HG03135 (cell line): ENCODE results near the gene SELENOV.
"Not testable (repeated sequence)": the region's sequence is repeated elsewhere in the genome, so short reads cannot be mapped to it uniquely, and the experiment has no call there.

Experiments
- ATAC-seq: cut with Tn5 transposase; IDR thresholded peaks from one replicate; pipeline ENCODE4 v1.9.1; 2021; ENCODE audit warnings: mild to moderate bottlenecking, moderate library complexity; ENCODE audit not compliant: unreplicated experiment

SELENOV gene, protein sequence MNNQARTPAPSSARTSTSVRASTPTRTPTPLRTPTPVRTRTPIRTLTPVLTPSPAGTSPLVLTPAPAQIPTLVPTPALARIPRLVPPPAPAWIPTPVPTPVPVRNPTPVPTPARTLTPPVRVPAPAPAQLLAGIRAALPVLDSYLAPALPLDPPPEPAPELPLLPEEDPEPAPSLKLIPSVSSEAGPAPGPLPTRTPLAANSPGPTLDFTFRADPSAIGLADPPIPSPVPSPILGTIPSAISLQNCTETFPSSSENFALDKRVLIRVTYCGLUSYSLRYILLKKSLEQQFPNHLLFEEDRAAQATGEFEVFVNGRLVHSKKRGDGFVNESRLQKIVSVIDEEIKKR

DNA sequence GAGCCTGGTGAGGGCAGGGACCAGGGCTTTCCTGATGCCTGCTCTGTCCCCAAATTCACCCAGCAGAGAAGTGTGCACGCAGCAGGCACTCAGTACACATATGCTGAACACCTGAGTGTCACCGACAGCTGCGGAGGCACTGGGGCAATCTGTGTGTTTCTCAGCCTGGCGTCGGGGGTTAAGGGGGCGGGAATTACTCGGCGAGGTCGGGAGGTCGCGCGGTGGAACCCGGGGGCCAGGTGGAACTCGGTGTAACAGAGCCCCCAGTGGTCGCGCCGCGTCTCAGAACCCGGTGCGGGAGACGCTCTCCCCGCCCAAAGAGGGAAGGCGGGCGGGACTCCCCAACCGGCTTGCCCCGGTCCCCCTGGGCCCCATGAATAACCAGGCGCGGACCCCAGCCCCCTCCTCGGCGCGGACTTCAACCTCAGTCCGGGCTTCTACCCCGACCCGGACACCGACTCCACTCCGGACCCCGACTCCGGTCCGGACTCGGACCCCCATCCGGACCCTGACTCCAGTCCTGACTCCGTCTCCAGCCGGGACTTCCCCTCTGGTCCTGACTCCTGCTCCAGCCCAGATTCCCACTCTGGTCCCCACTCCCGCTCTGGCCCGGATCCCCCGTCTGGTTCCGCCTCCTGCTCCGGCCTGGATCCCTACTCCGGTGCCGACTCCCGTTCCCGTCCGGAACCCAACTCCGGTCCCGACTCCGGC is at the start of gene SELENOV:
TSS of gene SELENOV (plus strand) at position 300 of the 711 bp plus-strand sequence. CDS start at position 374, 74 bp downstream.
- ATAC-seq = no peak

DNA sequence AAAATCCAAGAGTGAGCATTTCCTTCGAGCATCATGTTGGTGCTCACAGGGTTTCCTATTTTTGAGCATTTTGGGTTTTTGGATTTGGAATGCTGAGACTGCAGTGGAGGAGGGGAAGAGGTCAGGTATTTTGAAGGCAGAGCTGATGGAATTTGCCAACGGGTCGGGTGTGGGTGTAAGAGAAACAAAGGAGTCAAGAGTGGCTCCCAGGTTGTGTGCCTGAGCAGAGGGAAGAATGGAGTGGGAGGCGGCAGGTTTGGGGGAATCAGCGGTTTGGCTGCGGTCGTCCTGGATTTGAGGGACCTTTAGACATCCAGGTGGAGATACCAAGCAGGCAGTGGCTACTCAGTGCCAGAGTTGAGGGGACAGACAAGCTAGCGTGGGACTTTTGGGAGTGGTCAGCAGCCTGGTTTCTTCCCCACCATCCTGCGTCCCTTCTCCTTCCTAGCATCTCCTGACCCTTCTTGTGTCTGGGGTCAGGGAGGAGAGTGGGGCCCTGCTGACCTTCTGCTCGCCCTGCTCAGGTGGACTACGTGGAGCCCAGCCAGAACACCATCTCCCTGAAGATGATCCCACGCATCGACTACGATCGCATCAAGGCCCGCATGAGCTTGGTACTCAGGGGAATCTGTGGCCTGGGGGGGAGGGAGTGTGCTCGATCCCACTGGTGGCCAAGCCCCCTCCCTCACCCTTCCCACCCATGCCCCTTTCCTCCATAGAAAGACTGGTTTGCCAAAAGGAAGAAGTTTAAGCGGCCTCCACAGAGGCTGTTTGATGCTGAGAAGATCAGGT is 48.8 kb upstream of the SELENOV start:
- no peak for ATAC-seq

DNA sequence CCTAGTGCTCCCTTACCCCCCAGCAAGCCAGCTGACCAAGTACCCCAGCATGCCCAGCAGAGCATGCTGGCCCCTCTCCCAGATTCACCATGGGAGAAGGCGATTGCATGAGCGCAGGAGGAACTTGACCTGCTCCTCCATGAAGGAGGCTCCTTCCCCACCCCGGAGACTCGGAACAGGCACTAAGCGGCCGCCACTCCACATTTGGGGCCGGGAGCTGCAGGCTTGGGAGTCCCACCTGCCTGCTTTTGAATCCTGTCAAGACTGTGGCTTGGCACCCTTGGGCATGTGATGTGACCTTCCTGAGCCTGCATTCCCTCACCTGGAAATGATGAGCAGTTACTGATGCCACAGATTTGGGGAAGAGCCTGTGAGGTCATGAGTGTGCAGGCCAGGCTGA is 47.0 kb upstream of the SELENOV start:
- no peak for ATAC-seq

DNA sequence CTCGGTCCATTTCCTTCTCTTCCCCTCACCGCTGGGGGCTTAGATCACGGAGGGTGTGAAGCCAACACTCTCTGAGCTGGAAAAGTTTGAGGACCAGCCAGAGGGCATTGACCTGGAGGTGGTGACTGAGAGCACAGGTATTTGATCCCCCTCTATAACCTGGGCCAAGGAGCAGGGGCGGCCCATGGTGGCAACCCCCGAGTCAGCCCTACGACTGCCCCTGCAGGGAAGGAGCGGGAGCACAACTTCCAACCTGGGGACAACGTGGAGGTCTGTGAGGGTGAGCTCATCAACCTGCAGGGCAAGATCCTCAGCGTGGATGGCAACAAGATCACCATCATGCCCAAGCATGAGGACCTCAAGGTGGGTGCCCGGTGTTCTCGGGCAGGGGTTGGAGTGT is 45.9 kb upstream of the SELENOV start:
- no peak for ATAC-seq

DNA sequence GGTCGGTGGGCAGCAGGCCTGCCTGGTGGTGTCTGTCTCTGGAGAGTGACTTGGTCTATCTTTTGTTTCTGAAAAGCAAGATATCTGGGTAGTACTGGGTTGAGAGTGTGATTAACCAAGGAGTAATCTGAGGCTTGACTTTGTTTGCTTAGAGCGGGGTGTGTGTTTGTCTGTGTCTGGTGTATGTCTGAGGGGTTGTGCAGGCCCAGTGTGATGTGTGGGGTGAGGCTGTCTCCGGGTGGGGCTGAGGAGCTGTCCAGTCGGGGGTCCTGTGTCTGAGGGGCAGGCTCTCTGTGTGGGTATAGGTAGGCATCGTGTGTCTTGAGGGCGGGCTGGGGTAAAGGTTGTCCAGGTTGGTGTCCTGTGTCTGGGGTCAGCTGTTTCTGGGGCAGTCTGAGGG is 45.4 kb upstream of the SELENOV start:
- ATAC-seq = no peak

DNA sequence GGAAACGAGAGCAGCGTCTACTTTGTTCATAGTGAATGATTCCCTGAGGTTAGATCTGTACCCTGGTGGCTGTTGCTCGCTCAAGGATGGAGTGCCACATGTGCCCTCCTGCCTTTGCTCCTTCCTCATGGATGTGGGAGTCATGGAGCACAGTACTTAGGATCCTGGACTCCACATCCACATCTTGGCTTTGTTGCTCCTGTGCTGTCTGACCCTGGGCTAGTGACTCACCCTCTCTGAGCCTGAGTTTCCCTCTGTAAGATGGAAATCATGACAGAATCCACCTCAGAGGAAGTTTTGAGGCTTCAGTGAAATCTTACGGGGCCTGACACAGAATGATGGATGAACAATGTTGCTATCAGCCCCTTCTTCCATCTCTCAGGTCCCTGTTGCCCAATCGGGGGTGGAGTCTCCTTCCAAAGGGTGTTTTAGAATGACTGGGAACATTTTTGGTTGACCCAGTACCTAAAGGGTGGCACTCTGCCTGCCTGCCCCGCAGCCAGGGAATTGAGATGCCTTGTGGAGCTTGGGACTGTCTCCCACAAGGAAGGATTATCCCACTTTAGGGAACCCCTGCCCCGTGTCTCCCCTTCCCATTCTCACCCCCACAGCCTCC is 44.1 kb upstream of the SELENOV start:
- no peak for ATAC-seq

DNA sequence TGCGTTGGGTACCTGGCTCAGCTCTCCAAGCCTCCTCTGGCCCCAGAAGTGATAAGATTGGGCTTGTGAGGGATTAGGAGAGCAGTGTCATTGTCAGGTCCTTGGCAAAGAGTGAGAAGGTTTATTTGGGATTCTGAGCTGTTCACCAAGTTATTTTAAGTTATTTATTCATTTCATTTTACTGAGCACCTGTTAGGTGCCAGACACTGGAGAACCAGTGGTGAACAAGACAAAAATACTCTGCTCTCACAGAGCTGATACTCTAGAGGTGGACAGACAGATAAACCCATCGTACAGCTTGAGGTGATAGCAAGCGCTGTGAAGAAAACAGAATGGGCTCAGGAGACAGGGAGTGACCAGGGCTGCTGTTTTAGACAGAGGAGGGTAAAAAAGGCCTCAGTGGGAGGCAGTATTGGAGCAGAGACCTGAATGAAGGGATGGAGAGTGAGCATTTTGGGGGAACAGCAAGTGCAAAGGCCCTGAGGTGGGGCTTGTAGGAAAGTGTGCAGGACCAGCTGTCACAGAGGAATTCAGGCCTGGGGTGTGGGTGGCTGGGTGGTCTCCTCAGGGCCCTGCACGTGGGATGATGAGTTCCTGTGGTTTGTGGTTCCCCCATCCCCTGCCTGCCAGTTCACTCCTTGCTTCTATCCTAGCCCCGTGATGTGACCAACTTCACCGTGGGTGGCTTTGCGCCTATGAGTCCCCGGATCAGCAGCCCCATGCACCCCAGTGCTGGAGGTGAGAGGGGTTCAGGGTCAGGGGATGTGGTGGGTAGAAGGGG is 43.0 kb upstream of the SELENOV start:
- no peak for ATAC-seq

DNA sequence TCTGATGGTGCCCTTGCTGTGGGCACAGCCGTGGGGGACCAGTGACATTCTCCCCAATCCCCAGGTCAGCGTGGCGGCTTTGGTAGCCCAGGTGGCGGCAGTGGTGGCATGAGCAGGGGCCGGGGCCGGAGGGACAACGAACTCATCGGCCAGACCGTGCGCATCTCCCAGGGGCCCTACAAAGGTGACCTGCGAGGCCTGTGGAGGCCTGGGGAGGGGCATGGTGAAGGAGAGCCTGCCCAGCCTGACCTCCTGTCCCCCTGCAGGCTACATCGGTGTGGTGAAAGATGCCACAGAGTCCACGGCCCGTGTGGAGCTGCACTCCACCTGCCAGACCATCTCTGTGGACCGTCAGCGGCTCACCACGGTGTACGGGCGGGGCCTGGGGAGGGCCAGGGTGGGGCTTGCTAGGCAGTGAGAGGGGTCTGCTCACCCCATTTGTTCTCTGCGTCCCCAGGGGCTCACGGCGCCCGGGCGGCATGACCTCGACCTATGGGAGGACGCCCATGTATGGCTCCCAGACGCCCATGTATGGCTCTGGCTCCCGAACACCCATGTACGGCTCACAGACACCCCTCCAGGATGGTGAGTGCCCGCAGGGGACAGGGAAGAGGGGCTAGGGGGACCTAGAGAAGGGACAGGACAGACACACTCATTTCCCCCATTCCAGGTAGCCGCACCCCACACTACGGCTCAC is 42.0 kb upstream of the SELENOV start:
- ATAC-seq = no peak

DNA sequence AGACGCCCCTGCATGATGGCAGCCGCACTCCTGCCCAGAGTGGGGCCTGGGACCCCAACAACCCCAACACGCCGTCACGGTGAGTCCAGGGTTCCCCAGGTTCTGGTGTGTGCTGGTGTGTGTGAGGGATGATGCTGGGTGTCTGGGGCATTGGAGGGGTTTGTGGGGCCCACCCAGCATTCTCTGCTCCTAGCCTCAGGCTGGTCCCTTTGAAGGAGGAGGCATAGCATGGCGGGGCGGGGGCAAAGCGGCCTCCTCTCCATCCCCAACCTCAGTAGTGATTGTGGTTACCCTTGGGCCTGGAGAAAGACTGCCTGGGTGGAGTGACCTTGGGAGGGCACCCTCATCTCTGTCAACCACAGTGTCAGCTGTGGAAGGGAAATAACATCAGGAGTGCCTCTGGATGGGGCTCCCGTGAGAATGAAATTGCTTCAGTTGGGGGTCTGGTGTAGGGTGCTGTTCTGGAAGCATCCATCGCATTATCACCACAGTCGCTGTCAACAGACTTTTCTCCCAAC is 41.4 kb upstream of the SELENOV start:
- ATAC-seq = no peak

DNA sequence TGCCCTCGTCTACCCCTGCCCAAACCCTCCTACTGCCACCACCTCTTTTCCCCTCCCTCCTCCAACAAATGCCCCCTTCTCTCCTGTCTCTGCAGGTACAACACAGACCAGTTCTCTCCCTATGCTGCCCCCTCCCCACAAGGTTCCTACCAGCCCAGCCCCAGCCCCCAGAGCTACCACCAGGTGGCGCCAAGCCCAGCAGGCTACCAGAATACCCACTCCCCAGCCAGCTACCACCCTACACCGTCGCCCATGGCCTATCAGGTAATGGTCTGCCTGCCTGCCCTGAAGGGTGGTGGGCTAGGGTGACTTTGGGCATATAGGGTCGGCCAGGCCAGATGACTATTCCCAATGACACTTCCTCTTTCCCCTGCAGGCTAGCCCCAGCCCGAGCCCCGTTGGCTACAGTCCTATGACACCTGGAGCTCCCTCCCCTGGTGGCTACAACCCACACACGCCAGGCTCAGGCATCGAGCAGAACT is 40.8 kb upstream of the SELENOV start:
- no peak for ATAC-seq

DNA sequence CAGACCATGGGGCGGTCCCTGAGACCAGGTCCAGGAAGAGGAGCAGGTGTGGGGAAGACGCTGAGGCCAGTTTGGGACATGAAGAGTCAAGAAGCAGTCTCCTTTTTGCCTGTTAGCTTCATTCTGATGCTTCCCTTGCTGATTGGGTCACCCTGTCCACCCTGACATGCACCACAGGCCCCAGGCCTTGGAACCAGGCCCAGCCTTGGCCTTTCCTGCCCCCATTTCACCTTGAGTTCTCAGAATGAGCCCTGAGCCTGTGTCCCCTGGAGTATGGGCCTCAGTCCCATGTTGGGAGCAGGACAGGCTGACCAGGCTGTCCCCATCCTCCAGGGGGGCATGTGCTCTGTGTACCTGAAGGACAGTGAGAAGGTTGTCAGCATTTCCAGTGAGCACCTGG is 39.2 kb upstream of the SELENOV start:
- ATAC-seq = no peak

DNA sequence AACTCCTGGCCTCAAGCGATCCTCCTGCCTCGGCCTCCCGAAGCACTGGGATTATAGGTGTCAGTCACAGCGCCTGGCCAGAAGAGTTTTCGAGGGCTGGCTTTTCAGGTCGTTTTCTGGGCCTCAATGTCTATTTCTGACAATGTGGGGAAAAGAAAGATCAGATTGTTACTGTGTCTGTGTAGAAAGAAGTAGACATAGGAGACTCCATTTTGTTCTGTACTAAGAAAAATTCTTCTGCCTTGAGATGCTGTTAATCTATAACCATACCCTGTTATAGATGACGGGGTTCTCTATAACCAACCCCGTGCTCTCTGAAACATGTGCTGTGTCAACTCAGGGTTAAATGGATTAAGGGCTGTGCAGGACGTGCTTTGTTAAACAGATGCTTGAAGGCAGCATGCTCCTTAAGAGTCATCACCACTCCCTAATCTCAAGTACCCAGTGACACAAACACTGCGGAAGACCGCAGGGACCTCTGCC is 35.6 kb upstream of the SELENOV start:
- ATAC-seq = not testable (repeated sequence)

DNA sequence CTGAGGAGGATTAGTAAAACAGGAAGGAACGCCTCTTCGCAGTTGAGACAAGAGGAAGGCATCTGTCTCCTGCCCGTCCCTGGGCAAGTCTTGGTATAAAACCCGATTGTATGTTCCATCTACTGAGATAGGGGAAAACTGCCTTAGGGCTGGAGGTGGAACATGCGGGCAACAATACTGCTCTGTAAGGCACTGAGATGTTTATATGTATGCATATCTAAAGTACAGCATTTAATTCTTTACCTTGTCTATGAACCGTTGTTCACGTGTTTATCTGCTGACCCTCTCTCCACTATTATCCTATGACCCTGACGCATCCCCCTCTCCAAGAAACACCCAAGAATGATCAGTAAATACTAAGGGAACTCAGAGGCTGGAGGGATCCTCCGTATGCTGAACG is 35.0 kb upstream of the SELENOV start:
- no peak for ATAC-seq

DNA sequence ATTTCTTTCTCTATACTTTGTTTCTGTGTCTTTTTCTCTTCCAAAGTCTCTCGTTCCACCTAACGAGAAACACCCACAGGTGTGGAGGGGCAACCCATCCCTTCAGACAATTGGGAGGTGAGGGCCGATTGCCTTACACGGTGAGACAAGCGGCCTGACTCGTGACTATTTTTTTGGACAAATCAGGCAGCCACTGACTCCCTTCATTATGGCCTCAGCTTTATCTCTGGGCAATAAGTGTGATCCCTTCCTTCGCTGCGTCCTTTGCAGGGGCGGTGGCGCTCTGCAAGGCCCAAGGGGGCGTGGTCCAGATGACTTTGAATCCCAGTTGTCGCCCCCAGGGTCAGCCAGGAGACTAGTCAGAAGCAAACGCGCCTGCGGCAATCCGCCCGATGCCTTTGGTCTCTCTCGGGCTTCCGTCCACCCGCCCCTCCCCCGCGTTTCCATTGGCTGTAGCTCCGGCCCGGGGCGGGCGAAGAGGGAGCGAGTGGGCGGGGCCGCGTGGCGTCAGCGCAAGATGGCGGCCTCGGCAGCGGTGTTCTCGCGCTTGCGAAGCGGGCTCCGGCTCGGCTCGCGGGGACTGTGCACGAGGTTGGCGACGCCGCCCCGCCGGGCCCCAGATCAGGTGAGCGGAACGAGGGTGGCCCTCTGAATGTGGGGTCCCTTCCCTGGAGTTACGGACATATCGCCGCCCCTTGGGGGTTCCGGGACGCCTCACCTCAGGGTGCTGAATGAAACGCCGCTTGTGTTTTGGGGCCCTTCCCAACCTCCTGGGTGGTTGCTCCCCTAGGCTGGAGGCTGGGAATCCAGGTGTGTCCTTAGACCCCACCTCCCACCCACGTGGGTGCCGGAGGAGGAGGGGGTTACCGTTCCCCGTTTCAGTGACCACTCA is 34.4 kb upstream of the SELENOV start, which contains the start of gene TIMM50:
TSS of gene TIMM50 (plus strand) at position 502 of the 892 bp plus-strand sequence. CDS start at position 518, 16 bp downstream.
- peak; percentile 86 for ATAC-seq

DNA sequence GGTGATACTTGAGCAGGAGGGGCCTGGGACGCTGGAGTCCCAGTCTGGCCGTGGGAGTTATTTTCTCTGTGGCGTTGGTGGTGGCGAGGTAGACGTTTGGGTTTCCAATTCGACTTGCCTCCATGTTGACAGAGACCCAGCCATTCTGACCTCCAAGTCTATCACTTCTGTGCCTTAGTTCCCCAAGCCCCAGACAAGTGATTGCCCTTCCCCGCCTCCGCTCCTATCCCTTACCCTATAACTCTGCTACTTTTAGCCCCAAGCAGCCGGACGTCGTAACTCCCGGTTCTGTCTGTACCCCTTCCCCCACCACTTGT is 33.8 kb upstream of the SELENOV start:
- peak; percentile 5 for ATAC-seq

DNA sequence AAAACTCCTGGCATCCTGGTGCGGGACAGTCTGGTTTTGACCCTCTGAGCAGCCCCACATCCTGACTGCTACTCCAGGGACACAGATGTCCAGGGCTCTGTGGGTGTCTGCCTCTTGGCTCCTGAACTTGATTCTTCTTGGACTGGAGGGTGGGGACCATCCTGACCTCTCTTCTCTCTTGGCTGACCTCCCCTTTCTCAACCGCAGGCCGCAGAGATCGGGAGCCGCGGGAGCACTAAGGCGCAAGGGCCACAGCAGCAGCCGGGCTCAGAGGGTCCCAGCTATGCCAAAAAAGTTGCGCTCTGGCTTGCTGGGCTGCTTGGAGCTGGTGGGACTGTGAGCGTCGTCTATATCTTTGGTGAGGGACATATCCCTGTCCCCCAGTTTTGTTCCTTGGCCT is 33.3 kb upstream of the SELENOV start:
- no peak for ATAC-seq

DNA sequence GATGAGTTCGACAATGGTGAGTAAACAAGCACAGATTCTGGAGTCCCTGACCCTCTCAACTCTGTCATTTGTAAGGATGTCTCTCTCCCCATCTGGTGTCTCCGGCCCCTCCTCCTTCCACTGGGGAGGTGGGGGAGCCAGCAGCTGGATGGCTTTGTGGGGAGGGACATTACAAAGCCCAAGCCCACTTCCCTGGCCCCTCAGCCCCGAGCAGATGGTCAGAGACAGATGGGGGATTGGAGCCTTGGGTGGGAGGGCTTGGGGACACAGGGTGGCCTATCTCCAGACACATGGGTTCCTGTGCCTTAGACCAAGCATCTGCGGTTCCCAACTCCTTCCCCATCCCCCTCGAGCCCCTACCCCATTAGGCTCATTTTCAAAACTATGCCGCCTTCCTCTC is 31.8 kb upstream of the SELENOV start:
- ATAC-seq = no peak

DNA sequence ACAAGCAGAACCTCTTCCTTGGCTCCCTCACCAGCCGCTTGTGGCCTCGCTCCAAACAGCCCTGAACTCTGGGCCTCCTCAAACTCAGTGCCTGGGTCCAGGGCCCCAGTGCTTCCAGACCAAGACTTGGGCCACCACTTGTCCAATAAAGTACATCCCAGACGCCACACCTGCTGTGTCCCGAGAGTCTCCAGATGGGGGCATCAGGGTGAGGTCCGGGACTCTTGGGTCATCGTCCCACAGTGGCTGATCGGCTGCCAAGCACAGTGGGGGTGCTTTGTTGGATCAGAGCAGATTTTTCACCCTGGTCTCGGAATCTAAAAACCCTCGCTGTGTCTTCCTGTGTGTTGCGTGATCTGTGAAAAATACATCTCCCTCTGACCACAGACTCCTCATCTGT is 25.2 kb upstream of the SELENOV start:
- no peak for ATAC-seq
